Activated T-helper 17 cell treated with anti-CD3 and anti-CD28 coated beads, Interleukin-2, amount 50 U/mL, for 72 hours (primary cell): Measurements from ENCODE around the gene ZNF445. TPM values are rescaled to one million over a fixed set of nuclear protein-coding genes. Genes with fewer than 3 reads are reported as not detected.
A peak's percentile ranks its signal among the peaks of the same experiment; 100 is the strongest.
"Not testable (repeated sequence)": the region's sequence is repeated elsewhere in the genome, so short reads cannot be mapped to it uniquely, and the experiment has no call there.

ENCODE experiments used
- ATAC-seq: fragments of 150-1000 bp; cut with Tn5 transposase; replicated peaks from 2 replicates; pipeline ENCODE4 v1.10.0; 2021; ENCODE audit warnings: mild to moderate bottlenecking, moderate library complexity
- H3K27ac Mint-ChIP-seq: one replicate; pipeline ENCODE4 v1.8.0; 2022; ENCODE audit warnings: mixed read lengths
- H3K27me3 Mint-ChIP-seq: one replicate; pipeline ENCODE4 v1.8.0; 2022; ENCODE audit warnings: mixed read lengths
- H3K36me3 Mint-ChIP-seq: one replicate; pipeline ENCODE4 v1.8.0; 2022; ENCODE audit warnings: low read depth, mild to moderate bottlenecking, mixed read lengths
- H3K4me1 Mint-ChIP-seq: one replicate; pipeline ENCODE4 v1.8.0; 2022; ENCODE audit warnings: mixed read lengths
- H3K4me3 Mint-ChIP-seq: one replicate; pipeline ENCODE4 v1.8.0; 2022; ENCODE audit warnings: mild to moderate bottlenecking, mixed read lengths
- H3K9me3 Mint-ChIP-seq: one replicate; pipeline ENCODE4 v1.8.0; 2022; ENCODE audit warnings: mixed read lengths
- total RNA-seq, 2 donors: library from RNA; stranded (reverse); gene quantifications; one replicate each; pipeline ENCODE4 v1.2.3, GENCODE V29; 2022

ZNF445 gene
- 10 to 100 TPM in 1 of 2 donors, 1 to 10 TPM in 1; 8.6 to 12.1 TPM for total RNA-seq

- Mint-ChIP-seq H3K27me3 (no peaks in the 10 kb centered on the region), H3K36me3 (no peaks in the 10 kb centered on the region), H3K27ac (peak within 1 kb of the TSS; percentile 89), H3K4me3 (peak within 1 kb of the TSS; percentile 89), H3K9me3 (no peaks in the 10 kb centered on the region), H3K4me1 (peaks cover 6% of the 10 kb centered on the region)
- ATAC-seq = peak; percentile 92
Observed at GRCh38 chr3:44477312-44478030, at the start of gene ZNF445. Gene ZNF445, minus strand, starts transcription at chr3:44477670. Its CDS starts 22,121 bp downstream, at chr3:44455549.

DNA sequence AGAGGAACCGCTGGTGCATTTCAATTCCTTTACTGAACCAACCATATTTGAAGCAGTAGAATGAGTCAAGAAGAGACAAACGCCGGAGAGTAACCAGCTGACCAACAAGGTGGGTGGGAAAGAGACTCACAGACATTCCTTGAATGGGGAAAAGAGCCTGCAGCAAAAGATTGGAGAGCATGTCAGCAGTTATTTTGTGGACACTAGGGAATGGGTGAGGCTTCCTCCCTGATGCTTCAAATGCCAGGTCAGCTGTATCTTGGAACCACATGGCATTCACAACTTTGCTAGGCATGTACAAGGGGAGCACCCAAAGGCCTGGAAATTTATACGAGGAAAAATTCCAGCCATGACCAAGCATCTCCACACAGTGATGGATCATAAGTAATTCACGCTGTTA lies 47.6 kb upstream of the ZNF445 start:
- Mint-ChIP-seq H3K4me1 (no peaks in the 10 kb centered on the region), H3K9me3 (no peaks in the 10 kb centered on the region), H3K27me3 (peaks cover 32% of the 10 kb centered on the region), H3K36me3 (no peaks in the 10 kb centered on the region), H3K4me3 (no peak overlapping the region), H3K27ac (no peak overlapping the region)
- no peak for ATAC-seq

GRCh38 chr3:44522494-44522933 lies 45.0 kb upstream of the ZNF445 start:
- H3K27me3 Mint-ChIP-seq = peaks cover 40% of the 10 kb centered on the region
- peaks cover 3% of the 10 kb centered on the region for H3K4me1 Mint-ChIP-seq
- no peaks in the 10 kb centered on the region for H3K9me3 Mint-ChIP-seq
- no peak overlapping the region for H3K27ac Mint-ChIP-seq
- no peak overlapping the region for H3K4me3 Mint-ChIP-seq
- H3K36me3 Mint-ChIP-seq = no peaks in the 10 kb centered on the region
- no peak for ATAC-seq

GRCh38 chr3:44521721-44522120 lies 44.3 kb upstream of the ZNF445 start:
- no peaks in the 10 kb centered on the region for H3K9me3 Mint-ChIP-seq
- no peak overlapping the region for H3K4me3 Mint-ChIP-seq
- no peak overlapping the region for H3K27ac Mint-ChIP-seq
- peaks cover 44% of the 10 kb centered on the region for H3K27me3 Mint-ChIP-seq
- H3K4me1 Mint-ChIP-seq = peaks cover 3% of the 10 kb centered on the region
- no peak for ATAC-seq
- H3K36me3 Mint-ChIP-seq = no peaks in the 10 kb centered on the region

GRCh38 chr3:44518782-44519156 lies 41.3 kb upstream of the ZNF445 start:
- H3K4me3 Mint-ChIP-seq = no peak overlapping the region
- H3K9me3 Mint-ChIP-seq = no peaks in the 10 kb centered on the region
- H3K27me3 Mint-ChIP-seq = peaks cover 44% of the 10 kb centered on the region
- no peak for ATAC-seq
- H3K36me3 Mint-ChIP-seq = no peaks in the 10 kb centered on the region
- H3K4me1 Mint-ChIP-seq = peaks cover 3% of the 10 kb centered on the region
- H3K27ac Mint-ChIP-seq = no peak overlapping the region

GRCh38 chr3:44516230-44516629 lies 38.8 kb upstream of the ZNF445 start:
- Mint-ChIP-seq H3K9me3 (no peaks in the 10 kb centered on the region), H3K27ac (no peak overlapping the region), H3K27me3 (peaks cover 30% of the 10 kb centered on the region), H3K4me3 (no peak overlapping the region), H3K36me3 (no peaks in the 10 kb centered on the region), H3K4me1 (peaks cover 10% of the 10 kb centered on the region)
- ATAC-seq = no peak

- Mint-ChIP-seq H3K36me3 (no peaks in the 10 kb centered on the region), H3K4me3 (no peak overlapping the region), H3K9me3 (no peaks in the 10 kb centered on the region), H3K27ac (no peak overlapping the region), H3K4me1 (peaks cover 19% of the 10 kb centered on the region), H3K27me3 (peaks cover 13% of the 10 kb centered on the region)
- no peak for ATAC-seq
Observed at GRCh38 chr3:44513513-44513912, 36.0 kb upstream of the ZNF445 start.

DNA sequence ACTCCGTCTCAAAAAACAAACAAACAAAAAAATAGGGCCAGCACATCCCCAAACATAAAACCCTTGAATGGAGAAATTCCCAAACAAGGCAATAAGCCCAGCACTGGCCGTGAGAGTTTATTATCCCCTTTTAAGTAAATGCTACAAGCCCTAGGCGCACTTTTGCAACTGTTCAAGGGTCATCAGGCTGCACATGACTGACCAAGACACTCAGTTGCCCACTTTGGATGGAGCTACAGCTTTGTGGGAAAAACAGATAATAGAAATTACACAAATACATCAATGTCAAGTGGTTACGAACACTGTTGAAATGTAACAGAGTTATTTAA lies 33.7 kb upstream of the ZNF445 start:
- Mint-ChIP-seq H3K27me3 (peaks cover 3% of the 10 kb centered on the region), H3K9me3 (no peaks in the 10 kb centered on the region), H3K27ac (peak overlapping the region; percentile 95), H3K36me3 (peaks cover 8% of the 10 kb centered on the region), H3K4me3 (peak overlapping the region; percentile 94), H3K4me1 (peaks cover 16% of the 10 kb centered on the region)
- no peak for ATAC-seq

GRCh38 chr3:44510000-44510368 lies 32.5 kb upstream of the ZNF445 start:
- peaks cover 16% of the 10 kb centered on the region for H3K4me1 Mint-ChIP-seq
- peak overlapping the region; percentile 95 for H3K27ac Mint-ChIP-seq
- no peaks in the 10 kb centered on the region for H3K27me3 Mint-ChIP-seq
- no peaks in the 10 kb centered on the region for H3K9me3 Mint-ChIP-seq
- ATAC-seq = no peak
- peak overlapping the region; percentile 94 for H3K4me3 Mint-ChIP-seq
- H3K36me3 Mint-ChIP-seq = peaks cover 15% of the 10 kb centered on the region

DNA sequence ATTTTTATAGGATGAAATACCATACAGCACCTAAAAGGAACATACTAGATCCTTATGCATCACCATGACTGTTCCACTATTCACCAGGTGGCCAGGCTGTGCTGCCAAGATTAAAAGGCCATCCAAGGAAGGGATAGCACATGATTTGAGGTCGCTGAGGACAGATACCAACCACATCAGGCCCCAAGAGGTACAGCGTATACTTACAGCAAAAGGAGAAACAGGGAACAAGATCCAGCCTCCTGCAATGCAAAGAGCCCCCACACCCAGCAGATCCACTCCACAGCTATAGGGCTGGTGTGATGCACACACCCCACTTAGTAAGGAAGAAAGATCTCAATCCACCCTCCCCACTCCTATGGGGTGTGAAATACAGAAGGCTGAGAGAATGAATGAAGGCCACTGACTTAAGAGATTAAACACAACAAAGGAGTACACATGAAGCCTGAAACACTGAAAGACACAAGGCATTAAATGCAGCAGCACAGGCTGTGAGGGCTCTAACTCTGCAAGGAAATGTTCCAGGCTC lies 32.0 kb upstream of the ZNF445 start:
- Mint-ChIP-seq H3K27me3 (no peaks in the 10 kb centered on the region), H3K36me3 (peaks cover 15% of the 10 kb centered on the region), H3K27ac (peak overlapping the region; percentile 95), H3K4me3 (peak overlapping the region; percentile 94), H3K9me3 (no peaks in the 10 kb centered on the region), H3K4me1 (peaks cover 16% of the 10 kb centered on the region)
- no peak for ATAC-seq

DNA sequence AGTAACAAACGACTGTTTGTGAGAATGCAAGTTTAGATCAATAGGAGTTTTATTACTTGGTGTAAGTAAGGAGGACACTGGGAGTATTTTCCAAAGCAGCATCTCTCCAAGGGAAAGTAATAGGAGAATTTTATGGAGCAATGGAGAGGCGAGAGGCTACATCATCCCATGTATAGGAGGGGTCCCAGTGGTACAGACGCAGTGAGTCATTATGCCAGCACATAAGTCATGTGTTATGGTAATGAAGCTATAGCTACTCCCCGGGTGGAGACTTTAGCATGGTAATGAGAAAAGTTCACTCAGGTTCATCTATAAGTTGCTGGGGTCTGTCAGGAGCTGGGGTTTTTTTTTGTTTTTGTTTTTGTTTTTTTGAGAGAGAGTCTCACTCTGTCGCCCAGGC lies 29.5 kb upstream of the ZNF445 start:
- Mint-ChIP-seq H3K36me3 (peaks cover 34% of the 10 kb centered on the region), H3K4me3 (no peak overlapping the region), H3K27me3 (no peaks in the 10 kb centered on the region), H3K9me3 (peaks cover 4% of the 10 kb centered on the region), H3K27ac (no peak overlapping the region), H3K4me1 (peaks cover 15% of the 10 kb centered on the region)
- no peak for ATAC-seq

- Mint-ChIP-seq H3K9me3 (peaks cover 8% of the 10 kb centered on the region), H3K36me3 (peaks cover 38% of the 10 kb centered on the region), H3K4me1 (peaks cover 11% of the 10 kb centered on the region), H3K27me3 (no peaks in the 10 kb centered on the region), H3K27ac (no peak overlapping the region), H3K4me3 (no peak overlapping the region)
- no peak for ATAC-seq
Observed at GRCh38 chr3:44506556-44506955, 29.1 kb upstream of the ZNF445 start.

- Mint-ChIP-seq H3K4me1 (peaks cover 8% of the 10 kb centered on the region), H3K4me3 (no peak overlapping the region), H3K9me3 (peaks cover 22% of the 10 kb centered on the region), H3K27ac (no peak overlapping the region), H3K27me3 (no peaks in the 10 kb centered on the region), H3K36me3 (peaks cover 58% of the 10 kb centered on the region)
- no peak for ATAC-seq
Observed at GRCh38 chr3:44504566-44504965, 27.1 kb upstream of the ZNF445 start.

DNA sequence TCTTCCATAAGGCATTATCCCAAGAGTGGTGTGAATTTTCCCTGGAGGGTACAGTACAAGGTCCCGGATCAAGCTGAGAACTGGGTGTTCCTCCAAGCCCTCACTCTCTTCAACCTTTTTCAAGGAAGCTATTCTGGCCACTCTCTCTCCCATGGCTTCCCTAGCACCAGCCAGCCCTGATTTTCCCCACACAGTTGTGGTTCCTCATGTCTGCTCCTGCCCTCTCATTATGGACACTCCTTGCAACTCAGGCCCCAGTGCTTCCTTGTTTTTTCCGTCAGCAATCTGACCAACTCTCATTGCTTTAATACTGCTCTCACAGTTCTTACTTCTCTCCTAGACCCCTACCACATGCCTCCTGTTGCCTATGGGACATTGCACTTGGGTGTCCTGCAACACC lies 25.7 kb upstream of the ZNF445 start:
- H3K4me1 Mint-ChIP-seq, ATAC-seq, H3K27ac Mint-ChIP-seq, H3K27me3 Mint-ChIP-seq, H3K4me3 Mint-ChIP-seq: not testable (repeated sequence)
- H3K36me3 Mint-ChIP-seq = peaks cover 72% of the 10 kb centered on the region
- peaks cover 31% of the 10 kb centered on the region for H3K9me3 Mint-ChIP-seq

- Mint-ChIP-seq H3K27me3 (no peaks in the 10 kb centered on the region), H3K27ac (no peak overlapping the region), H3K4me3 (no peak overlapping the region), H3K4me1 (no peaks in the 10 kb centered on the region), H3K9me3 (peaks cover 31% of the 10 kb centered on the region), H3K36me3 (peaks cover 84% of the 10 kb centered on the region)
- no peak for ATAC-seq
Observed at GRCh38 chr3:44501971-44502370, 24.5 kb upstream of the ZNF445 start.

- peaks cover 82% of the 10 kb centered on the region for H3K36me3 Mint-ChIP-seq
- not testable (repeated sequence) for H3K27ac Mint-ChIP-seq, H3K27me3 Mint-ChIP-seq, ATAC-seq, H3K4me1 Mint-ChIP-seq, H3K4me3 Mint-ChIP-seq
- H3K9me3 Mint-ChIP-seq = peaks cover 35% of the 10 kb centered on the region
Observed at GRCh38 chr3:44499899-44500168, 22.4 kb upstream of the ZNF445 start.
